Cardiac muscle cell (in vitro differentiated cells and primary cell): ENCODE measurements around the gene ALKBH2. TPM values are rescaled to one million over a fixed set of nuclear protein-coding genes. Genes with fewer than 3 reads are reported as not detected.

Source experiments
- DNase-seq, 2 donors: peaks; one replicate each; pipeline versions ENCODE4 v3.0.0 to v3.0.0-alpha.2; 2010 to 2017; ENCODE audit warnings: low read depth in 1 of 2, low spot score in 1 of 2
- H3K27ac ChIP-seq: fragments of 200-600 bp; sonication (generic); 2 replicates; pipeline ENCODE4 v1.5.1; 2016
- H3K27me3 ChIP-seq: fragments of 200-600 bp; sonication (generic); 2 replicates; pipeline ENCODE4 v1.6.0; 2016; ENCODE audit warnings: control low read depth
- H3K36me3 ChIP-seq: fragments of 200-600 bp; sonication (generic); 2 replicates; pipeline ENCODE4 v1.5.1; 2016; ENCODE audit warnings: control low read depth
- H3K4me1 ChIP-seq: fragments of 200-600 bp; sonication (generic); 2 replicates; pipeline ENCODE4 v1.8.1; 2017; ENCODE audit warnings: low read depth, mild to moderate bottlenecking, mixed run types
- H3K4me3 ChIP-seq: fragments of 200-600 bp; sonication (generic); 2 replicates; pipeline ENCODE4 v1.5.1; 2016; ENCODE audit warnings: mild to moderate bottlenecking
- H3K9me3 ChIP-seq: fragments of 200-600 bp; sonication (generic); 2 replicates; pipeline ENCODE4 v1.5.1; 2017; ENCODE audit warnings: low read depth, mild to moderate bottlenecking, control low read depth
- CTCF ChIP-seq: IDR thresholded peaks from 2 replicates; pipeline ENCODE4 v1.5.1; 2012; ENCODE audit warnings: low read depth, mild to moderate bottlenecking, low read length
- polyA plus RNA-seq: library from polyadenylated mRNA; unstranded; fragments of >200 nt; fragmentation: Nextera tagmentation; extraction: Ambion mirVana; gene quantifications from 2 replicates; pipeline ENCODE4 v1.2.1, GENCODE V29; 2016
- total RNA-seq: library from RNA; depleted of rRNA; stranded (reverse); fragments of >200 nt; gene quantifications from 2 replicates; pipeline ENCODE4 v1.2.3, GENCODE V29; 2016

The ALKBH2 gene
- total and polyA plus RNA-seq, 2 experiments from 2014 or later = 32.7 to 46.6 TPM

DNA sequence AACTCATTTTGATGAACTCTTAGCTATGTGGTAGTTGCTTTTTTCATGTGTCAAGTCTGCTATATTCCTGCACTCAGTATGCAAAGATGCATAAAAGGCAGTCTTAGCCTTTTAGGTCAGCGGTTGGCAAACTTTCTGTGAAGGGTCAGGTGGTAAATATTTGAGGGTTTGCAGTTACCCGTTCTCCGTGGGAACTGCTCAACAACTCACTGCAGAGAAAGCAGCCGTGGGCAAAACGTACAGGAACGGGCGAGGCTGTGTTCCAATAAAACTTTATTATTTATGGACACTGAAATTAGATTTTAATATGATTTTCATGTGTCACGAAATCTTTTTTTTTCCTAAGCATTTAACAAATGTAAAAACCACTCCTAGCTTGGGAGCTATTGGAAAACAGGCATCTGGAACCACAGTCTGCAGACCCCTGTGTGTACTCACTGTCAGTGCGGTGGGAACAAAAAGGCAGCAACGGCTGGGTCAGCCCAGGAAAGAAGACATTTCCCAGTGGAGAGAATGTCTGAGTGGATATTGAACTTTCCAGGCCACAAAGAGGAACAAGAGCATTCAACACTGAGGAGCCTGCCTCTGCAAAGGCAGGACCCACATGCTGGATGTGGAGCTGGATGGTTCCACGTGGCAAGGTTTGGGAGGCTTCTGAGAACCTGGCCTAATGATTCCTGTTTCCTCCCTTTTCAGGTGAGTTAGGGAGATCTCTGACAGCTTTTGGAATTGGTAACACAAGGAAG, 19.6 kb upstream of the ALKBH2 start:
- Histone ChIP-seq H3K4me3 (peak overlapping the region; percentile 14), H3K9me3 (no peaks in the 10 kb centered on the region), H3K27me3 (no peaks in the 10 kb centered on the region), H3K27ac (peak overlapping the region; percentile 72), H3K4me1 (peaks cover 65% of the 10 kb centered on the region), H3K36me3 (peaks cover 5% of the 10 kb centered on the region)
- TF ChIP-seq CTCF = no peak
- DNase-seq = peak in 1 of 2 donors; percentile 24

DNA sequence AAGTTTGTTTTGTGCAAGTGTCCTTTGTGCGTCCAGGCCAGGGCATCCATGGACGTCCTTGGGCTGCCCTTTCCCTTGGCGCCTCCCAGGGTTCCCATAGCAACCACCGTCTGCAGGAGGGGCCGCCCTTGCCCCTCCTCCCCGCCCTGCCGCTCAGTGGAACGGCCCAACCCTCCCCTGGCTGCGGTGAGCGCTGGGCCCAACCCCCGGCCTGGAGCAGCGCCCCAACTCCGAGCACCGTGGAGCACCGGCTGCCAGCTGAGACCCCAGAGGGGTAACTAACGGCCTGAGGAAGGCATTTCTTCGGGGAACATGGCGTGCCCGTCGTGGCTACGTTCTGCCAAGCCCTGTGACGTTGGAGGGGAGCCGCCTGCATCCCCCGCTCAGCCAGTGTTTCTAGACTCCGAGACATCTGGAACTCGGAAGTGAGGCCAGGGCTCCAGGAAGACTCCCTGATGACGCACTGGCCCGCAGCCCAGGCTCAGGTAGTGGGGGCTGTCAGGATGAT, 17.8 kb upstream of the ALKBH2 start:
- no peak for TF ChIP-seq CTCF
- peak; percentile 90 to 96 for DNase-seq
- Histone ChIP-seq H3K36me3 (peaks cover 9% of the 10 kb centered on the region), H3K27me3 (no peaks in the 10 kb centered on the region), H3K4me1 (peaks cover 48% of the 10 kb centered on the region), H3K4me3 (peak overlapping the region; percentile 36), H3K9me3 (no peaks in the 10 kb centered on the region), H3K27ac (peak overlapping the region; percentile 84)

GRCh38 chr12:109109746-109110350, 16.6 kb upstream of the ALKBH2 start:
- Histone ChIP-seq H3K27ac (peak overlapping the region; percentile 84), H3K4me3 (no peak overlapping the region), H3K9me3 (no peaks in the 10 kb centered on the region), H3K4me1 (peaks cover 36% of the 10 kb centered on the region), H3K27me3 (no peaks in the 10 kb centered on the region), H3K36me3 (peaks cover 16% of the 10 kb centered on the region)
- DNase-seq = no peak
- no peak for TF ChIP-seq CTCF

GRCh38 chr12:109105176-109105575, 11.9 kb upstream of the ALKBH2 start:
- peaks cover 49% of the 10 kb centered on the region for H3K36me3 ChIP-seq
- no peak for DNase-seq
- H3K4me3 ChIP-seq = no peak overlapping the region
- H3K27ac ChIP-seq = peak overlapping the region; percentile 36
- H3K9me3 ChIP-seq = no peaks in the 10 kb centered on the region
- no peak for TF ChIP-seq CTCF
- no peaks in the 10 kb centered on the region for H3K27me3 ChIP-seq
- H3K4me1 ChIP-seq = peaks cover under 1% of the 10 kb centered on the region

DNA sequence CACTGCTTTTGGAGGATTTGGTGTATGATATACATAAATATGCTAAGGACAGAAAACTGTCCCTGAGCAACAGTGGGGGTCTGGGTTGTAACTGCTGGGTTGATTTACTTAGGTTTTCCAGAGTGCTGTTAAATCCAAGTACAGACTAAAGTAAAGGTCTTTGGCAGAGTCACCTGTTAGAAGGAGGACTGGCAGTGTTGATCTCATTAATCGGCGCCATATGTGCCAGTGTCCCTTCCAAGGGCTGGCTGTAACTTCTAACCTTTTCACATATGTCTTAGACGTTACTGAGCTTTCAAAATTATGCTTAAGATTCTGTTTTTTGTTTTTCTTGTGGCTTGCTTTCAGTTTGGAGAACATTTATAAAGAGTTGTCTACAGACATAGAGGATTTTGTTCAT, 9.2 kb upstream of the ALKBH2 start:
- no peak overlapping the region for H3K27ac ChIP-seq
- H3K36me3 ChIP-seq = peaks cover 46% of the 10 kb centered on the region
- peaks cover 10% of the 10 kb centered on the region for H3K4me1 ChIP-seq
- no peaks in the 10 kb centered on the region for H3K9me3 ChIP-seq
- H3K27me3 ChIP-seq = no peaks in the 10 kb centered on the region
- no peak overlapping the region for H3K4me3 ChIP-seq
- no peak for DNase-seq
- TF ChIP-seq CTCF = no peak
